ENCODE data around the gene DENND2D. TPM values are rescaled to one million over a fixed set of nuclear protein-coding genes. Genes with fewer than 3 reads are reported as not detected.

DENND2D gene, protein sequence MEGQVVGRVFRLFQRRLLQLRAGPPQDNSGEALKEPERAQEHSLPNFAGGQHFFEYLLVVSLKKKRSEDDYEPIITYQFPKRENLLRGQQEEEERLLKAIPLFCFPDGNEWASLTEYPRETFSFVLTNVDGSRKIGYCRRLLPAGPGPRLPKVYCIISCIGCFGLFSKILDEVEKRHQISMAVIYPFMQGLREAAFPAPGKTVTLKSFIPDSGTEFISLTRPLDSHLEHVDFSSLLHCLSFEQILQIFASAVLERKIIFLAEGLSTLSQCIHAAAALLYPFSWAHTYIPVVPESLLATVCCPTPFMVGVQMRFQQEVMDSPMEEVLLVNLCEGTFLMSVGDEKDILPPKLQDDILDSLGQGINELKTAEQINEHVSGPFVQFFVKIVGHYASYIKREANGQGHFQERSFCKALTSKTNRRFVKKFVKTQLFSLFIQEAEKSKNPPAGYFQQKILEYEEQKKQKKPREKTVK
- total RNA-seq (2014; rRNA removed; shearing (Covaris generic)) (3.0 and 5.9 TPM in 2 replicates), polyA plus RNA-seq (2016; fragmentation: Nextera tagmentation; extraction: Ambion mirVana) (2.5 and 3.4 TPM in 2 replicates)
- long read RNA-seq, result 0 reads

GRCh38 chr1:111199881-111200801 is at the start of gene DENND2D:
DENND2D (minus strand) TSS chr1:111200646; CDS start chr1:111200459, 187 bp downstream.
- Histone ChIP-seq H2AFZ (no peak within 1 kb of the TSS), H4K20me1 (replicated peaks; ENCODE audit: insufficient read depth) (no peaks in the 10 kb centered on the region), H3K79me2 (replicated peaks; ENCODE audit: insufficient read depth) (no peaks in the 10 kb centered on the region), H3K27me3 (ENCODE audit: insufficient read depth) (peaks cover 26% of the 10 kb centered on the region), H3K4me1 (ENCODE audit: insufficient read depth) (peaks cover 8% of the 10 kb centered on the region; the same call in 1 of the 2 replicates), H3K9me2 (ENCODE audit: insufficient read depth) (no peaks in the 10 kb centered on the region), H3K36me3 (ENCODE audit: insufficient read depth) (no peaks in the 10 kb centered on the region), H3K27ac (ENCODE audit: low read depth) (no peak within 1 kb of the TSS), H3K4me3 (no peak within 1 kb of the TSS), H3K4me2 (no peak within 1 kb of the TSS), H3F3A (replicated peaks; ENCODE audit: low read depth) (no peaks in the 10 kb centered on the region)
- no peak for DNase-seq (ENCODE audit: low spot score)
- no peak for TF ChIP-seq STAT1 (IDR thresholded peaks at IDR 0.05; ENCODE audit: unreplicated experiment)
- TF ChIP-seq, protein P1, sequence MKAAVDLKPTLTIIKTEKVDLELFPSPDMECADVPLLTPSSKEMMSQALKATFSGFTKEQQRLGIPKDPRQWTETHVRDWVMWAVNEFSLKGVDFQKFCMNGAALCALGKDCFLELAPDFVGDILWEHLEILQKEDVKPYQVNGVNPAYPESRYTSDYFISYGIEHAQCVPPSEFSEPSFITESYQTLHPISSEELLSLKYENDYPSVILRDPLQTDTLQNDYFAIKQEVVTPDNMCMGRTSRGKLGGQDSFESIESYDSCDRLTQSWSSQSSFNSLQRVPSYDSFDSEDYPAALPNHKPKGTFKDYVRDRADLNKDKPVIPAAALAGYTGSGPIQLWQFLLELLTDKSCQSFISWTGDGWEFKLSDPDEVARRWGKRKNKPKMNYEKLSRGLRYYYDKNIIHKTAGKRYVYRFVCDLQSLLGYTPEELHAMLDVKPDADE (IDR thresholded peaks at IDR 0.05), result no peak
- TF ChIP-seq ZNF114 (CRISPR knock-in tag; IDR thresholded peaks at IDR 0.05), result no peak
- TF ChIP-seq ZNF331 (CRISPR knock-in tag; IDR thresholded peaks at IDR 0.05; ENCODE audit: low read depth), result no peak
- no peak for TF ChIP-seq CREB1 (CRISPR knock-in tag; IDR thresholded peaks at IDR 0.05; ENCODE audit: low read depth)
- TF ChIP-seq JUNB (IDR thresholded peaks at IDR 0.05; ENCODE audit: unreplicated experiment), result no peak
- TF ChIP-seq, protein P2, sequence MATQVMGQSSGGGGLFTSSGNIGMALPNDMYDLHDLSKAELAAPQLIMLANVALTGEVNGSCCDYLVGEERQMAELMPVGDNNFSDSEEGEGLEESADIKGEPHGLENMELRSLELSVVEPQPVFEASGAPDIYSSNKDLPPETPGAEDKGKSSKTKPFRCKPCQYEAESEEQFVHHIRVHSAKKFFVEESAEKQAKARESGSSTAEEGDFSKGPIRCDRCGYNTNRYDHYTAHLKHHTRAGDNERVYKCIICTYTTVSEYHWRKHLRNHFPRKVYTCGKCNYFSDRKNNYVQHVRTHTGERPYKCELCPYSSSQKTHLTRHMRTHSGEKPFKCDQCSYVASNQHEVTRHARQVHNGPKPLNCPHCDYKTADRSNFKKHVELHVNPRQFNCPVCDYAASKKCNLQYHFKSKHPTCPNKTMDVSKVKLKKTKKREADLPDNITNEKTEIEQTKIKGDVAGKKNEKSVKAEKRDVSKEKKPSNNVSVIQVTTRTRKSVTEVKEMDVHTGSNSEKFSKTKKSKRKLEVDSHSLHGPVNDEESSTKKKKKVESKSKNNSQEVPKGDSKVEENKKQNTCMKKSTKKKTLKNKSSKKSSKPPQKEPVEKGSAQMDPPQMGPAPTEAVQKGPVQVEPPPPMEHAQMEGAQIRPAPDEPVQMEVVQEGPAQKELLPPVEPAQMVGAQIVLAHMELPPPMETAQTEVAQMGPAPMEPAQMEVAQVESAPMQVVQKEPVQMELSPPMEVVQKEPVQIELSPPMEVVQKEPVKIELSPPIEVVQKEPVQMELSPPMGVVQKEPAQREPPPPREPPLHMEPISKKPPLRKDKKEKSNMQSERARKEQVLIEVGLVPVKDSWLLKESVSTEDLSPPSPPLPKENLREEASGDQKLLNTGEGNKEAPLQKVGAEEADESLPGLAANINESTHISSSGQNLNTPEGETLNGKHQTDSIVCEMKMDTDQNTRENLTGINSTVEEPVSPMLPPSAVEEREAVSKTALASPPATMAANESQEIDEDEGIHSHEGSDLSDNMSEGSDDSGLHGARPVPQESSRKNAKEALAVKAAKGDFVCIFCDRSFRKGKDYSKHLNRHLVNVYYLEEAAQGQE (IDR thresholded peaks at IDR 0.05; ENCODE audit: unreplicated experiment), result no peak
- Mint-ChIP-seq H3K27ac (no peak within 1 kb of the TSS), H3K4me3 (no peak within 1 kb of the TSS), H3K27me3 (ENCODE audit: insufficient read depth, low read depth, poor library complexity) (peaks cover 23% of the 10 kb centered on the region), H3K4me1 (peaks cover 11% of the 10 kb centered on the region), H3K9me3 (no peaks in the 10 kb centered on the region; the same call in 1 of the 3 replicates), H3K36me3 (ENCODE audit: low read depth) (peaks cover 2% of the 10 kb centered on the region; the same call in 1 of the 3 replicates)
- ATAC-seq, result no peak
